GM19099 (cell line): Measurements from ENCODE around the gene SHROOM3.

Experiments
- POLR2A ChIP-seq: IDR thresholded peaks from 3 replicates; pipeline ENCODE4 v1.6.1; 2011; ENCODE audit warnings: low read depth; ENCODE audit not compliant: insufficient read length; ENCODE audit errors: extremely low read depth

Gene SHROOM3

DNA sequence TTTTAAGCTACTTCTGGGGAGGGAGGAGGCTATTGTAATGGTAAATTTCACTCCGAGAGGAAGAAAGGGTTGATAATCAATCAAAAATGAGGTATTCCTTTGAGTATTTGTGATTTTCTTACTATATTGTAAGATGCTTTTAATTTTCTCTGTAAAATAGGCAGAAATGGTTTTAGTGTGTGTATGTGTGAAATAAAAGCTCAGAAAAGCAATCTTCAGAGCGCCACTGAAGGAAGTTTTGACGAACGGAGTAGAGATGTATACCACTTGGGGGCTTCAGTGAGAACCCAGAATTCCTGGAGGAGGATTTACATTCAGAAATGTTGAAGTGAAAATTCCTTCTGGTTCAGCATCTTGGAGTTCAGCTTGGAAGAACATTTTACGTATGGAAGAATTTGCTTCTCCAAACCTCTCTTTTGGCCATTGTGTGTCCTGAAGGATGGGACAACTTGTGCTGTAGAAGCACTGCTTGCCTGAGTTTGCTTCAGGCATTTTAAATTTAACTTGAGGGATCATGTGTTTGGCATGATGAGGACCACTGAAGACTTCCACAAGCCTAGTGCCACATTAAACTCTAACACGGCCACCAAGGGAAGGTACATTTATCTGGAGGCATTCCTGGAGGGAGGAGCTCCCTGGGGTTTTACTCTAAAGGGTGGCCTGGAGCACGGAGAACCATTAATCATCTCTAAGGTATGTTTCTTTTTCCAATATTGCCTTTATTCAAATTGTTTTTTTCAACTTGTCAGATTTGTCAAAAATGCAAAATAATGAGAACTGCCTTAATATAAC lies 695 bp downstream of the SHROOM3 start:
- no peak for TF ChIP-seq POLR2A

DNA sequence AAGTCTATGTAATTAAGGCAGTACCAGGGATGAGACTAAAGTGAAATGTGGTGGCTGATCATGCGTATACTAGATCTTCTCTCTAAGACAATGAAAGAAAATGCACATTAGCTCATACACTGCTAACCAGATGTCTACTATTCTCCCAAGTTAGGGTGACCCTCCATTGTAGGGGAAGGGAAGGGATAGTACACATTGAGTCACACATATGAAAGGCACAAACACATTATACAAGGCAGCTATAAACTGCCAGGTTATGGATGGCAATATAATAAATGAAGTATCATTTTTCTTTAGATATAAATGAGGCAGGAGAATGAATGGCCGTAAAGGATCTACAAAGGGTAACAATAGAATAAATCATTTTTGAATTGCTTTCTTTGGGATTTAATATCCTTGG lies 4.5 kb downstream of the SHROOM3 start:
- no peak for TF ChIP-seq POLR2A

DNA sequence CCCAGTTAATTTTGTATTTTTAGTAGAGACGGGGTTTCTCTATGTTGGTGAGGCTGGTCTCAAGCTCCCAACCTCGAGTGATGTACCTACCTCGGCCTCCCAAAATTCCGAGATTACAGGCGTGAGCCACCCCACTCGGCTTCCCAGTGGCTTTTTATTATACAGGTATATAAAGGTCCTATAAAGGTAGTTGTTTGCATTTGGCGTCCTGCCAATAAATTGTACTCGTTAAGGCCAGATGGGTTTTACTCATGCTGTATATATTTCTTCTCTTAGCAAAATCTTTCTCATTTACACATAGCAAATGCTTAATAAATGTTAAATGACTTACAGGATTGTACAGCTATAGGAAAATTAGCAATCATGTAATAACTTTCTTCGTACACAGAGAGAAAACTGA lies 6.9 kb downstream of the SHROOM3 start:
- no peak for TF ChIP-seq POLR2A

DNA sequence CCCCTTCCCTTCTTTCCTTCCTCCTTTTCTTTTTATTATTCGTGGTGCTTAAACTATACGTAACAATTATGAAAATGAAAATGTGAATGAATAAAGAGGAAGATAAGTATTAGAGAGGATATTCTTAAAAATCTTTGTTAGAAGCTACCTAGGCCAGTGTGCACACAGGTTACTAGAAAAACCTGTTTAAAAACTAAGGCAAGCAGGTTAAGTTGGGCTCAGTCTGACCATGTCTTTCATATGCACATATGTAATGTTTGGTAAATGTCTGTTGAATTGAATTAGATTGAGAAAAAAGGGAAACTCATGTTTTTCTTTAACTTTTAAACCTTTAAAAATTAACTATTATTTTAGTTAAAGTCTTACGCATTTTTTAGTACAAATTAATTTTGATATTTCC lies 7.8 kb downstream of the SHROOM3 start:
- TF ChIP-seq POLR2A: no peak

DNA sequence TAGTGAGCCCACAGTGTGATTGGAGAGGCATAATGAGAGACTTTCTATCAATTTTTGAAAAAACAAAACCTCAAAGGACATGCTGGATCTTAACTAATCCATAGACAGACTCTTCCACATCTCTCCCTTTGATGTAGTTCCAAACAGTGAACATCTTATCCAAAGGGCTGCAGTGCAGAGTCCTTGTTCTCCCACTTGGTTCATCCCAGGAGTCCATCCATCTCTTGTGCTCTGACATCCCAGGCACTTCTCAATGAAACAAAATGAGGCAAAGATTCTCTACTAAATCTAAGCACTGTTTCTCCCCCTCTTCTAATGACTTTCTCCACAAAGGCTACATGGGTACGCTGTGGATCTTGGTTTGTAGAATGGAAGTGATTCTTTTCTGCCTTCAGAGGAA lies 8.3 kb downstream of the SHROOM3 start:
- no peak for TF ChIP-seq POLR2A

DNA sequence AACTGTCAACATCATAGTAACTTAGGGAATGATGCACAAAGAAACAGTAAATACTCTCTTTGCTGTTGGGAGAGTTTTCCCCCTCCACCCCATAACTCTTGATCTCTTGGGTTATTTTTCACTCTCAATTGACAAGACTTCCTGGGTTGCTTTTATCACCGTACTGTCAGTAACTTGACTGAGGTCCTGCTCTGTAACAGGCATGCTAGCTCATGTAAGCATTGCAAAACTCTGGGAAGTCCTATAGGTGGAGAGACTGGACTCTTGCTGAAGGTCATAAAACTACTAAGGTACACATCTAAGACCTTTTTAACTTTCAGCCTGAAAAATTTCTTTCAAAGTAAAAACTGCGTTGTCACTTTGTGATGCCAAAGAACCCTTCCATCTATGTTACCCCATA lies 10.9 kb downstream of the SHROOM3 start:
- TF ChIP-seq POLR2A: no peak

DNA sequence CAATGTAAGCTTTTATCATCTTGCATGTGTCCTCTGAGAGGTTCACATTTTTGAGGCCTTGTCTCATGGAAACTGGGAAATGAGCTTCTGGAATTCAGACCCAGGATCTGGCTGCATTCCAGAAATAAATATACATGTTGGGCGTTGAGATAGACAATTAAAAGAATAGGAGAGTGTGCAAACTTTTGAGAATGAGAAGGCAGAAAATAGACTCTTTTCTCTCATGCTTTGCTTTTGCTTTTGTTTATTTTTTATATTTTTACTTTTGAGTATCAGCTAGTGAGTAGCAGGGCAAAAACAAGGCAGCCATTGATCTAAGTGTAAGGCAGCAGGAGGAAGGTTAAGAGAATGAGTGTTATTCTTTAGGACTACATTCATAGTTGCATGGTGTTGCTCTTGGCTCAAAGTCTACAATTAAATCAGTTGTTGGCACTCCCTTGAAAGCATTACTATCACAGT lies 12.4 kb downstream of the SHROOM3 start:
- no peak for TF ChIP-seq POLR2A

DNA sequence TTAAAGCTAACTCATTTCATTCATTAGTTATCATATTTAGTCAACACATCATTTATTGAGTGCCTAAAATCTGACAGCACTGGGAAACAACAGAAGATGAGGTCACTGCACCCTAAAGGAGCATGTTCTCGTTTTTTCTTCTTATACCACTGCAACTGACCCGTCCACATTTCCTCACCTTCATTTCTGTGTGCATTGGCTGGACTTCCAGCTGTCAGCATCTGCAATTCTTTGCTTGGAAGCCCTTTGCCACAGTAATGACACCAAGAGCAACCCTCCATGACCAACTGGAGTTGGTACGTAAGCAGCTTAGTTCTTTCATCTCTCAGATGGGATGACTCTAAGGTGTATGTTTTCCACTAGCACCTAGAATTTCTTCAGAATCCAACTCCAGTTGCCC lies 13.2 kb downstream of the SHROOM3 start:
- TF ChIP-seq POLR2A: no peak

DNA sequence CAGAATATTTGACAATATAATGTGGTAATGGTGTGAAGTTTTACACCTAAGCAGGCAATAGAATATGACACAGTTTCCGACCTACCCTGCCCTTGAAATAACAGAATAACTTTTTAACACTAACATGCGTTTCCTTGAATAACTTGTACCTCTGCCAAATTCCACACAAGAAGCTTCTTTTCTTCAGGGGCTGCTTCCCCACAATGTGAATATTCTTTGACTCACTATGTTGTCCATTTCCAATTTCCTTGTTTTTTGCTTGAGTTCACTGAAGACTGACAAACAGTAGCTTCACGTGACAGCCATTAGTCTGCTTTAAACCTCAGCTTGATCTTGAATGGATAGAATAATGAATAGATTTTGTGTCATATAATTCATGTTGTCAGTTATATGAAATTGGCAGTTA lies 14.3 kb downstream of the SHROOM3 start:
- TF ChIP-seq POLR2A: no peak

DNA sequence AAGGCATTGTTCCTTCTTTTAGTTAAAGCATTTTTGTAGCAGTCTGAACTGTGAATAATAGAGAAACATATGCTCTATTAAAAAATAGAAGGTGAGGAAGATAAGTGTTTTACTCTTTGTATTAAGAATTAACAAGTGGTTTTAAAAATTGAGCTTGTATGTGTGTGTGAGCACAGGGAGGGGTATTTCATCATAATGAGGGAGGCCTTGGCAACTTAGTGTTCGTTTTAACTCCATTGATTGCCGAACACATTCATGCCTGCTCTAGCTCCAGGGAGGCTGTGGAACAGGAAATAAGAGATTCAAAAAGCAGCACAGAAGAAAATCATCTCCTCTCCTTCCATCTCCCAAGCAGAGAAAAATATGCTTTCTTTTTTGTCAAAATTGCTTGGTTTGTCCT lies 14.8 kb downstream of the SHROOM3 start:
- no peak for TF ChIP-seq POLR2A

DNA sequence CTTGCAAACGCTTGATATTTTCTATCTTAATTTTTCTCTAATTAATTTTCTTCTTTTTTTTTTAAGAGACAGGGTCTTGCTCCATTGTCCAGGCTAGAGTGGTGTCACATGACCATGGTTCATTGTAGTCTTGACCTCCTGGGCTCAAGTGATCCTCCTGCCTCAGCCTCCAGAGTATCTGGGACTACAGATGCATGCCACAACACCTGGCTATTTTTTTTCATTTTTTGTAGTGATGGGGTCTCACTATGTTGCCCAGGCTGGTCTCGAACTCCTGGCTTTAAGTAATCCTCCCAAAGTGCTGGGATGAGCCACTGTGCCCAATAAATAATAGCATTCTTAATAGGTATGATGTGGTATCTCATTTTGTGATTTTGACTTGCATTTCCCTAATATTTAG lies 18.2 kb downstream of the SHROOM3 start:
- TF ChIP-seq POLR2A: no peak

DNA sequence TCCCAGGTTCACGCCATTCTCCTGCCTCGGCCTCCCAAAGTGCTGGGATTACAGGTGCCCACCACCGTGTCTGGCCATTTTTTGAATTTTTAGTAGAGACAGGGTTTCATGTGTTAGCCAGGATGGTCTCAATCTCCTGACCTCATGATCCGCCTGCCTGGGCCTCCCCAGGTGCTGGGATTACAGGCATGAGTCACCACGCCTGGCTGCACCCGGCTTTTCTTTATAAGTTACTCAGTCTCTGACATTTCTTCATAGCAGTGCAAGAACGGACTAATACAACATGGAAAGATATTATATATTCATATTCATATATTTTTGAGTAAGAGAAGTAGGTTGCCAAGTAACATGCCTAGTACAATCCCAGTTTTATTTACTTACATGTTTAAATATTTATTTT lies 22.9 kb downstream of the SHROOM3 start:
- TF ChIP-seq POLR2A: no peak

DNA sequence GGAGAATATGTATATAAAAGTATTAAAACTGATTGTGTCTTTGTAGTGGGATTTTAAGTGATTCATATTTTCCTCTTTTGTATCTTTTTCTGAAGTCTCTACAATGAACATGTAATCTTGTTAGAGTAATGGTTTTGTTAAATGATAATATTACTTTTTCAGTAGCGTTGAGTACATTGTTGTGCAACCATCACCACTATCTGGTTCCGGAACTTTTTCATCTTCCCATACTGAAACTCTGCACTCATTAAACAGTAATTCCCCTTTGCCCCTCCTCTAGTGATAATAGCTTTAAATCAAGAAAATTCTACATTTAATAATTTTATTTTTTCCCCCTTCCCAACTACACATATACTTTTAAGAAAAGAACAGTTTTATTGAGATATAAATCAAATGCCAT lies 23.3 kb downstream of the SHROOM3 start:
- no peak for TF ChIP-seq POLR2A

DNA sequence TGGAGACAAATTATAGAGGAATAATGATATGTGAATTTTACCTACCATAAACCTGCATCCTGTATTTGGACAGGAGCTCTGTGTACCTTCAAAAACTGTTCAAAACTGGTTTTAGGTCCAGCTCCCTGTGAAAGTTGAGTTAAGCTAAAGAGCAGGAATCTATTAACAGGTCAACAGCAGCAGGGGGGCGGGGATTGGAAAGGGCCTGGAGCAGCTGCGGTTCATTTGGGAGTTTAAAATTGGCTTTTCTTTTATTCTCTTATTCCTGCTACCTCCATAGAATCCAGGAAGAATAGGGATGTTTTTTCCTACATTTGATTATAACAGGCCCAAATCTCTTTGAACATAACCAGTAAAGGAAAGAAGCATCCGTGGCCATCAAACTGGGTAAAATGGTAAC lies 23.8 kb downstream of the SHROOM3 start:
- no peak for TF ChIP-seq POLR2A

DNA sequence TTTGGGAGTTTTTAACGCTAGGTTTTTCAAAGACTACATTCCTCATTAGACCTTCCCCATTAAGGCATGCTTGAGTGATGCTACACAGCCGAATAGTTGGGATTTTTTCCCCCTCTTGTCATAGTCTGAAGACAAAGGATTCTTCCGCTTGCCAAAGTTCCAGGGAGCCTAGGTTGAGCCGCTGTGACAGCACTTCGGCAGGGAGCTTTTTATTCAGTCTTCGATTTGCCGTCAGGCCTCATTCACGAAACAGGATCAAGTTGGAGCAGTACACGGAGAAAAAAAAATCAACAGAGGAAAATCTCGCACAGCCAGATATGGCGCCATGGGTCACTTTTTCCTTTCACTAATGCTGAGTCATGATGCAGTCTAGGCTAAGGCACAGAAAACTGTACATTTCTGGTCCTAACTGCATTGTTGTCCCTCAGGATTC lies 24.3 kb downstream of the SHROOM3 start:
- no peak for TF ChIP-seq POLR2A

DNA sequence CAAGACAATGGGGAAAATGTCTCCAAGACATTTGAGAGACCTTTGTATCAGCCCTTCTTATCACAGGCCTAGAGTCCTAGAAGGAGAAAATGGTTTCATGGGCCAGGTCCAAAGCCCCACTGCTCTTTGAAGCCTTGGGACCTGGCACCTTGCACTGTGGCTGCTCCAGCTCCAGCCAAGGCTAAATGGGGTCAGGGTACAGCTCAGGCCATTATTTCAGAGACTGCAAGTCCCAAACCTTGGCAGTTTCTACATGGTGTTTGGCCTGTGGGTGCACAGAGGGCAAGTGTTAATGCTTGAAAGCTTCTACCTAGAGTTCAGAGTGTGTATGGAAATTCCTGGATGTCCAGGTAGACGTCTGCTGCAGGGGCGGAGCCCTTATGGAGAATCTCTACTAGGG lies 28.5 kb downstream of the SHROOM3 start:
- TF ChIP-seq POLR2A: no peak

DNA sequence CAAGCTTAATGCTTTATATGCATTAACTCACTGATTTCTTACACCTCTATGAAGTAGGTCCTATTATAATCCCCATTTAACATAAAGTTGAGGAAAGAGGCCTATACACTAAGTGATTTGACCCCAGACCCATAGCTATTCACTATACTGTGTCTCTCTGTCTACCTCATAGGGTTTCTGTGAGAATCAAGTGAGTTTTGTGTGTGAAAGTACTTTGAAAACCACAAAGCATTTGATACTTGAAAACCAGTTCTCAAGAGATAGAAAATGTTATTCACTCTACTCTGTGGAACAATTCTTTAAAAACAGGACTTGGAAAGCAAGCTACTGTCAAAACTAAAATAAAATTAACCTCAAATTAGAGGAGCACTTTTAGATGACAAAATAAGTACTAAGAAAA lies 35.0 kb downstream of the SHROOM3 start:
- TF ChIP-seq POLR2A: no peak
